Esophagus muscularis mucosa (tissue), 4 donors: ENCODE data around the gene TMC1.

ENCODE experiments used
- CTCF ChIP-seq, 3 experiments: fragments of 200-600 bp in 2 of 3; fragments of 450-650 bp in 1 of 3; sonication (generic) in 2 of 3; IDR thresholded peaks; one replicate each; pipeline ENCODE4 v1.5.1; 2017 to 2019; ENCODE audit warnings: antibody characterized with exemption in 3 of 3, mild to moderate bottlenecking in 2 of 3, moderate library complexity in 1 of 3
- EP300 ChIP-seq: sonication (generic); formaldehyde crosslinking; IDR thresholded peaks from one replicate; pipeline ENCODE4 v1.6.1; 2017; ENCODE audit warnings: antibody characterized with exemption
- POLR2A ChIP-seq: fragments of 450-650 bp; IDR thresholded peaks from one replicate; pipeline ENCODE4 v1.6.1; 2017; ENCODE audit warnings: antibody characterized with exemption, moderate library complexity, mild to moderate bottlenecking, low read depth
- POLR2AphosphoS5 ChIP-seq, 2 donors: sonication (generic); formaldehyde crosslinking; IDR thresholded peaks; one replicate each; pipeline ENCODE4 v1.6.1; 2017; ENCODE audit warnings: antibody characterized with exemption in 2 of 2

- TF ChIP-seq CTCF (IDR thresholded peaks at IDR 0.05), result no peak
- TF ChIP-seq POLR2A, result no peak
- peak; percentile 44 to 73 for TF ChIP-seq POLR2AphosphoS5 (IDR thresholded peaks at IDR 0.05)
- TF ChIP-seq EP300, result no peak
These were observed 55.9 kb downstream of the TMC1 start for GRCh38 chr9:72577212-72577753.
